HG02588 (cell line): ENCODE measurements around the gene PRRT2.
A peak's percentile ranks its signal among the peaks of the same experiment; 100 is the strongest.
"Not testable (repeated sequence)": the region's sequence is repeated elsewhere in the genome, so short reads cannot be mapped to it uniquely, and the experiment has no call there.

Experiments used
- ATAC-seq: cut with Tn5 transposase; IDR thresholded peaks from one replicate; pipeline ENCODE4 v1.9.1; 2021; ENCODE audit warnings: mild to moderate bottlenecking, moderate library complexity; ENCODE audit not compliant: unreplicated experiment

PRRT2 gene

DNA sequence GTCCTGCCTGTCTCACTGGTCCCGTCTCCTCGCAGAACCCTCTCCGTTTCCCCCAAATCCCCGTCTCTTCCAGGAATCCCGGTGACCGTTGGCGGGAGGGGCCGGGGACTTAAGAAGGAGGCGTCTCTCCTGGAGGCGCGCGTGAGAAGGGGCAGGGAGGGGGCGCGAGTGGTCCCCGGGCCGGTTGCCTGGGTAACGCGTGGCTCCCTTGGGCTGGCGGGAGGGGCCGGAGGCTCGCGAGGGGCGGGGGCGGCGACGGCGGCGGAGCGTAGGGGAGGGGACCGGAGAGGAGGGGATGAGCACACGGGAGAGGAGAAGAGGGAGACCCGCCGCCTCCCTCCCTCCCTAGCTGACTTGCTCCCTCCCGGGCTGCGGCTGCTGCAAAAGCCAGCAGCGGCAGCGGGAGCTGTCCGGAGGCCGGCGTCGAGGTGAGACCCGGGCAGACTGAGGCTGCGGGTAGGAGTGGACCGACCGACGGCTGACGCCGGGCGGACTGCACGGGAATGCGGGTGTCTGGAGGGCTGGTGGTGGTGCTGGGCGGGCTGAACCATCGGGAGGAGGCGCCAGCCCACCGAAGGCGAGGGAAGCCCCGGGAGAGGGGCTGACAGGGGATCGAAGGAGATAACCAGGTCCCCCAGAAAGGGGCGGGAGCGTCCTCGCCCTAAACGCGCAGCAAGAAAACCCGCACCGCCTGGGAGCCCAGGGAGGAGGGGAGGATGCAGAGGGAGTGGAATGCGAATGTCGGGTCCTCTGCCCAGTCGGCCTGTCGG, at the start of gene PRRT2:
Gene PRRT2, plus strand, starts transcription at position 298 of the 770 bp plus-strand sequence. CDS start 862 bp downstream, outside the sequence.
- no peak for ATAC-seq

DNA sequence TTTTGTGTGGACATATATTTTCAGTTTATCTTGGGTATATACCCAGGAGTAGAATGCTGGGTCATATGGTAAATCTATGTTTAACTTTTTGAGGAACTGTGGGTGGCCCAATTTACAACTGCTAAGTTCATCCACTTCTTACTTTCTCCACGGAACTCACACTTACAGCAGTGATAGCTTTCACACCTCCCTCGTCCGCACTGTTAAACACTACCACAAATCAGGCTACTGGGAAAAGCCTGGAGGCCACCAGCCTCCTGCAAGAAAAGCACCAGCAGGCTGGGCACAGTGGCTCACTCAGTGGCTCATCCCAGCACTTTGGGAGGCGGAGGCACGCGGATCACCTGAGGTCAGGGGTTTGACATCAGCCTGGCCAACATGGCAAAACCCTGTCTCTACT, 48.7 kb upstream of the PRRT2 start:
- no peak for ATAC-seq

DNA sequence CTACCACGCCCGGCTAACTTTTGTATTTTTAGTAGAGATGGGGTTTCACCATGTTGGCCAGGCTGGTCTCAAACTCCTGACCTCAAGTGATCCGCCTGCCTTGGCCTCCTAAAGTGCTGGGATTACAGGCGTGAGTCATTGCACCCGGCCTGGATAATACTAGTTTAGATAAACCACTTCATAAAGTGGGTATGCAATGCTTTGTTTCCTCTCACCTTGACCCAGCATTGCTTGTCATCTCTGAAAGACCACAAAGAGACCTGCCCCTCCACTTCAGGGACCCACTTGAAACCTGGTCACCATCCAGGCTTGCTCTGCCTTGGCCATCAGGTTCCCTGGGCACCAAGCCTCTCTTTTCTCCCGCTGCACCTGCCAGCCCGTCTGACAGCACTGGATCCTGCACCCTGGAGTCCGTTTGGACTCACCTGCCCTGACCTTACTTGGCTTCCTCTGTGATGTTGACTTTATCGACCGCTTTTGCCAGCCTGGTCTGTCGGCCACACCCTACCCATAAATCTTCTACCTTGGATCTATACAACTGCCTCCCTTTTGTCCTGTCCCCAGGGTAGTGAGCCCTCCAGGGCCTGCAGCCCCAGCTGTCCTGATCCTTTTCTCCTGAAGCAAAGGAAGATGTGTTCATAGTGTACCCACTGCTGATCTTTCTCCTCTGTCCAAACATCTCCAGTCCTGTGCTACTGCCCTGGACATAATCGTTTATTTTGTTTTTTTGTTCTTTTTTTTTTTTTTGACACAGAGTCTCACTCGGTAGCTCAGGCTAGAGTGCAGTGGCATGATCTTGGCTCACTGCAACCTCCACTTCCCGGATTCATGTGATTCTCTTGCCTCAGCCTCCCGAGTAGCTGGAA, 46.6 kb upstream of the PRRT2 start:
- no peak for ATAC-seq

DNA sequence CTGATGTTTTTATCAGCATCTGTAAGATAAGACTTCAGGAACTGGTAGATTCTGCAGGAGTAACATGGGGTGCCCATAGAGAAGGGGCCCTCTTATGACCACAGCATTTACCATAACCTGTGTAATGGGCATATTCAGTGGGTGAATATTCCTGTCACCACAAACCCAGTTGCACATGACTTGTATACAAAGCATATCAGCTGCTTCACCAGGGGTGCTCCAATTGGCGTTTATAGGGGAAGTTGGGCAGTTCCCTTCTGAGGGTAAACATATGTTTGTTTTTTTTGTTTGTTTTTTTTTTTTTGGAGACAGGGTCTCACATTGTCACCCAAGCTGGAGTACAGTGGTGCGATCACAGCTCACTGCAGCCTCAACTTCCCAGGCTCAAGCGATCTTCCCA, 45.4 kb upstream of the PRRT2 start:
- ATAC-seq, result no peak

DNA sequence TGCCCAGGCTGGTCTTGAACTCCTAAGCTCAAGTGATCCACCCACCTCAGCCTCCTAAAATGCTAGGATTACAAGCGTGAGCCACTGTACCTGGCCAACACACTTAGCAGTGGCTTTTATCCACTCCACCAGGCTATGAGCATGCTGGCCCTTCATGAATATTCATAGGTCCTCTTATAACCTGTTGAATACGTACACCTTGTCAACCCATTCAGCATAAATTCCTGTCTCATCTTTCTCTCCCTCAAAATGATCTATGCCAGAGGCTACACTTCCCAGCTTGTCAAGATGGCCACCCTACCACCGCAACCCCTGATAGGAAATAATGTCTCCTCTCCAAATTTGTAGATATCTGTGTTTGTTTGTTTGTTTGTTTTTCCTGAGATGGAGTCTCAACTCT, 44.9 kb upstream of the PRRT2 start:
- no peak for ATAC-seq

DNA sequence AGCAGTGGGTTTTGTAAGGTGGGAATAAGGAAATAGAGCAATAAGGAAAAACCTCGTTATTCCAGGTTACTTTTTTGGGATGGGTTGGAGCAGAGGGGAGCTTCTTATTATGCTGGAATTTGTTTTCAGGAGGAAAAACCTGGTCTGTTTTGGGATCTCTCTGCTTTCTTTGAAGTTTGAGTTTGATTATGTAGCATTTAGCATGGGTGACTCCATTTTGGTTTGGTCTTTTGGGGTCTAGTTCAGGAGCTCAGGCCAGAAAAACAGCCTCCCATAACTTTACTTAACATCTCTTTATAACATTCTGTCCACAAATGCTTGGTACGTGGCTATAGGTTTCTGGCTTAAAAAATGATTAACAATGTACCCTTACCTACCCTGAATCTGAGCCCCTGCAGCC, 42.5 kb upstream of the PRRT2 start:
- no peak for ATAC-seq

DNA sequence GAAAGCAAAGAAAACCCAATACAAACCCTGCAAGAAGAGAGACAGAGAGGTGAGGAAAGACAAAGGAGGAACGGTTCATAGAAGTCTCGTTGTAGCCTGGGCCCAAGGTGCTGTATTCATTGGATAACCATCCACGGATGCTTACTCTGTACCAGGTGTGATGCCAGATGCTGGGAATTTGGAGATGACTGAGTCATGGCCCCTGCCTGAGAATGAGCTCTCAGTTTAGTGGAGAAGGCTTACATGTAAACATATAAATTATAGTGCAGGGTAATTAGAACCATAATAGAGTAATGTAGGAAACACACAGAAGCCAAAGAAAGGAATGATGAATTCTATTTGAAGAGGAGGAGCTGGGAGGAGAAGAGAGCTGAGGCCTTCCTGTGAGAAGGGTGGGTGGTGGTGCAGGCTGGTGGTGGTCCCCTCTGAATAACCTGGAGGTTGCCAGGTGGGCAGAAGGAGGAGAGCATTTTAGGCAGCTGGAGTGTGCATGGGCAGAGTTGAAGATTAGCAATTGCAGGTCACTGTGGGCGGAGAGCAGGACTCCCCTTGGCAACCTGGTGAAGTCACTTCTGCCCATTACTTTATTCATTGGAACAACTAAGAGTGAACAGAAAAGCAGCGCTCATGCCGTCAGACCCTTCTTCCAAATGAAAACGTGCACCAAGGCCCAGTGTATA, 41.6 kb upstream of the PRRT2 start:
- ATAC-seq, result no peak

DNA sequence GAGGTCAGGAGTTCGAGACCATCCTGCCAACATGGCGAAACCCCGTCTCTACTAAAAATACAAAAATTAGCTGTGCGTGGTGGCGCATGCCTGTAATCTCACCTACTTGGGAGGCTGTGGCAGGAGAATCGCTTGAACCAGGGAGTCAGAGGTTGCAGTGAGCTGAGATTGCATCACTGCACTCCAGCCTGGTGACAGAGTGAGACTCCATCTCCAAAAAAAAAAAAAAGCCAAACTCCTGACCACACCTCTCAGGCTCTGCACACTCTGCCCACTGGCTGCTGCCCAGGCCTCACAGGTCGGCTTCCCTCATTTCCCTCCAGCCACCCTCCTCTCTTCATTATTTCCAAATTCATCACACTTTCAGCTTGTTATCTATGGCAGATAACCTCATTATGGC, 39.7 kb upstream of the PRRT2 start:
- ATAC-seq, result not testable (repeated sequence)

DNA sequence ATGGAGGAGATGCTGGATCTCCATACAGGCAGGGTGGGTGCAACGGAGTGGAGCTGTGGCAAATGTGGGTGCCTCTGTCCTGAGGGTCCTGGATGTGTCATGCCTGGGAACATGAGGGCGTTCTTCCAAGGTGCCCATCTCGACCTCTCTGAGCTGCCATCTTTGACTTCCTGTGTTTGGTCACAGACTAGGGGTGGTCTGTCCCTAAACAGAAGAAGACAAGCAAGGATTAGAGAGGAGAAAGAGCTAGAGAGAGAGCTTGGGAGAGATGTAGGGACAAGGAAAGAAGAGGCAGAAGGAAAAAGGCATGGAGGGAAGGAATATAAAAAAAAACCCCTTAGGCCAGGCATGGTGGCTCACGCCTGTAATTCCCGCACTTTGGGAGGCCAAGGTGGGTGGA, 37.3 kb upstream of the PRRT2 start:
- ATAC-seq, result no peak

DNA sequence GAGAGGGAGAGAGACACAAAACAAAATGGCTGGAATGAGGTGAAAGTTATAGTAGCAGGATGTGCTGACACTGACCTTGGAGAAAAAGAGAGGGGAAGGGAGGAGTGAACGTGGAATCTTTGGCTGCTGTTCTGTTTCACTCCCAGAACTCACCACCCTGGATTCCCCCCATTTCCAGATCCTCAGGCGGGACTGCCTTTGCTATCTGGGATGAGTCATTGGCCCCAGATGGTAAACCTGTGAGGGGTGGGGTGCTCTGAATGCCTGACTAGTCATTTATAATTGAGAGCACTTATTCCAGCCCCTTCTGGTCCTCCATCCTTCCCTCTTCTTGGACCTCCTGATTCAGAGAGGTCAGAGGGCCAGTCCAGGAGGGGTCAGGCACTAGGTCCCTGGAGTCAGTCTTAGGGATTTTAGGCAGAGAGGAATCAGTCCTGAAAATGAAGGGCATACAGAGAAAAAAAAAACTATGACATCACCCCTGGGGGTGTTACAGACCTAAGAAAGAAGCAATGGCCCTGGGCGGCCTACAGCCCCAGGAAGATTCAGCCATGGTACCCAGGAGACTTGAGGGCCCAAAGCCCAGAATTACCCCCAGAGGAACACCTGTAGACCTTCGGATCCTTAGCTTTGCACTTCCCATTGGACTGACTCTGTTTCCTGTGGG, 36.1 kb upstream of the PRRT2 start:
- ATAC-seq, result no peak

DNA sequence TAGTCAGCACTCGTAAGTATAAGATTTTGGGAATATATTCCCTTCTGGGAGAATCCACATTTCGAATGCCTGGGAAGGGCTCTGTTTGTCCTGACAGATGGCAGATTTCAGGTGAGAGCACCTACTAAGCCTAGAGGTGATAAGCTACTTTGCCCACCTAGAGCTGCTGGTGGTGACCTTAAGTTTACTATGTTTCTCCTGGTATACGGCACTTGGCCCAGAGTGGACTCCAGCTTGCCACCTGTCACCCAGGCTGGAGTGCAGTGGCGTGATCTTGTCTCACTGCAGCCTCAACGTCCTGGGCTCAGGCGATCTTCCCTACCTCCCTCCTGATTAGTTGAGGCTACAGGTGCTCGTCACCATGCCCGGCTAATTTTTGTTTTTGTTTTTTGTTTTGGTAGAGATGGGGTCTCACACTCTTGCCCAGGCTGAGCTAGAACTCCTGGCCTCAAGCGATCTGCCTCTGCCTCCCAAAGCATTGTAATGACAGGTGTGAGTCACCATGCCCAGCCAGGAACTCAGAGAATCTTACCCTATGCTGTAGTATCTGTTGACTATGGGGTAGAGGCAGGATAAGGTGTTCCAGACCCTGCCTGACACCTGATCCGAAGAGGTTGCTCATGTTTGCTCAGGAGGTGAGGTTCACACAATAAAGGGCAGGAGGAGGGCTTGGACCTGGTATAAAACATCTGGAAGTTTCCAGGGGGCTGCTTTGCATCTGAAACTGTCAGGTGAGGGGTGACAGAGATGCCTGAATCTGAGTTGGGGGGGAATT, 34.2 kb upstream of the PRRT2 start, which contains the start of gene ZG16:
Gene ZG16, plus strand, starts transcription at position 681 of the 775 bp plus-strand sequence. CDS start 1,011 bp downstream, outside the sequence.
- ATAC-seq, result no peak

DNA sequence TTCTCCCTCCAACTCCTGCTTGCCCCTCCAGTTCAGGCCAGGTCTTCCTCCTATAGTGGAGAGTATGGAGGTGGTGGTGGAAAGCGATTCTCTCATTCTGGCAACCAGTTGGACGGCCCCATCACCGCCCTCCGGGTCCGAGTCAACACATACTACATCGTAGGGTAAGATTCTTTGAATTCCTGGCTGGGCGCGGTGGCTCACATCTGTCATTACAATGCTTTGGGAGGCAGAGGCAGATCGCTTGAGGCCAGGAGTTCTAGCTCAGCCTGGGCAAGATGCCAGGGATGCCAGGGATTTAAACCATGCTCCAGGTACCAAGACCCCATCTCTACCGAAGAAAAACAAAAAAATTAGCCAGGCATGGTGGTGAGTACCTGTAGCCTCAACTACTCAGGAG, 32.5 kb upstream of the PRRT2 start:
- ATAC-seq, result no peak

DNA sequence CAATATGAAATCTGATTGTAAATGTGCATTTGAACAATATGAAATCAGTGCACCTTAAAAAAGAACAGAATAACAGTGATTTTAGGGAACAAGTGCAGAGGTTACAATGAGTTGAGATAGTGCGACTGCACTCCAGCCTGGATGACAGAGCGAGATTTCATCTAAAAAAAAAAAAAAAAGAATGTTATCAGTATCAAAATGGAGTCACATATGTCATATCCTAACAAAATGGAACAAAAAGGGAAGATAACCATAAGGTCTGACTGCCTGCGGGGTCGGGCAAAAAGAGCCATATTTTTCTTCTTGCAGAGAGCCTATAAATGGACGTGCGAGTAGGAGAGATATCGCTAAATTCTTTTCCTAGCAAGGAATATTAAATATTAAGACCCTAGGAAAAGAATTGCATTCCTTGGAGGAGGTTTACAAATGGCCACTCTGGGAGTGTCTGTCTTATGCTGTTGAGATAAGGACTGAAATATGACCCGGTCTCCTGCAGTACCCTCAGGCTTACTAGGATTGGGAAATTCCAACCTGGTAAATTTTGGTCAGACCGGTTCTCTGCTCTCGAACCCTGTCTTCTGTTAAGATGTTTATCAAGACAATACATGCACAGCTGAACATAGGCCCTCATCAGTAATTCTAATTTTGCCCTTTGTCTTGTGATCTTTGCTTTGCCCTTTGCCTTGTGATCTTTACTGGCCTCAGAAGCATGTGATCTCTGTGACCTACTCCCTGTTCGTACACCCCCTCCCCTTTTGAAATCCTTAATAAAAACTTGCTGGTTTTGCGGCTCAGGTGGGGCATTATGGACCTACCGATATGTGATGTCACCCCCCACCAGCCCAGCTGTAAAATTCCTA, 28.7 kb upstream of the PRRT2 start:
- ATAC-seq, result not testable (repeated sequence)

DNA sequence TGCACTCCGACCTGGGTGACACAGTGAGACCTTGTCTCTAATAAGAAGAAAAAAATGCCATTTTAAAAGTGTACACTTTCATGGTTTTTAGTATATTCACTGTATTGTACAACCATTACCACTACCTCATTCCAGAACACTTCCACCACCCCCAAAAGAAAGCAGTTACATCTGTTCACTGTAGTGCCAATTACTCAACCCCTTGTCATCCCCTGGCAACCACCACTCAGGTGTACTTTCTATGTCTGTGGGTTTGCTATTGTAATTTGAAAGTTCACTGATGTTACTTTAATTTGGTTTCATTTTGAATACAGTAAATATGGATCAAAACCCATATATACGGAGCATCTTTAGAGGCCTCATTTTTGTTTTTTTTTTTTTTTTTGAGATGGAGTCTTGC, 27.8 kb upstream of the PRRT2 start:
- no peak for ATAC-seq

DNA sequence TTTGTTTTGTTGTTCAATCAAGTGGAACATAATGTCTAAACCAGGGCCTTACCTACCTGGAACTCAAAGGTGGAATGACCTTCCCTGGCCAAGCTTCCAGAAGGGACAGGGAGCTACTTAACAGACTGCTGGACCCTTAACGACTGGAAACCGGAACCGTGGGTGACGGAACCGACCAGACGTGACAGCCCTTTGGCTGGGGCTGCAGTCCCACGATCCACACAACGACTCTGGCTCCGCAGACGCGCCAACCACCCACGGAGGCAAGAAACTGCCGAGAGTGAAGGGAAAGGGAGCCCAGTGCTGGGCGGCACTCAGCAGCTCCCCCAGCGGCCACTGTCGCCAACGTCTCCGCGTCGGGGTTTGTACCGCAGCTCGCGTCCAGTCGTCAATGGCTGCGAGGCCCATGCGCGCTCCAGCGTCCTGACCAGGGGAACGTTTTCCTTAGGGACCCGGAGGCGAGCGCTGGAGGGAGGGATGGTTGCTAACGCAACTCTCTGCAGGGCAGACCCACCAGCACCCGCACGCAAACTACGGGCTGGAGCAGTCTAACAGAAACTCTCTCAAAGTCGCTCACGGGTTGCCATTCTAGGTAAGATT, 27.0 kb upstream of the PRRT2 start:
- no peak for ATAC-seq

DNA sequence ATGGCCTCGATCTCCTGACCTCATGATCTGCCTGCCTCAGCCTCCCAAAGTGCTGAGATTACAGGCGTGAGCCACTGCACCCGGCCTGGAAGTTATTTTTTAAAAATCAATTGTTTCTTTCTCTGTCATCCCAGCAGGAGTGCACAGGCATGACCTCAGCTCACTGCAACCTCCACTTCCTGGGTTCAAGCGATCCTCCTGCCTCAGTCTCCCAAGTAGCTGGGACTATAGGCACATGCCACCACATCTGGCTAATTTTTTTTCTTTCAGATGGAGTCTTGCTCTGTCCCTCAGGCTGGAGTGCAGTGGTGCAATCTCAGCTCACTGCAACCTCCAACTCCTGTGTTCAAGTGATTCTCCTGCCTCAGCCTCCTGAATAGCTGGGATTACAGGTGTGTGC, 24.8 kb upstream of the PRRT2 start:
- ATAC-seq, result not testable (repeated sequence)

DNA sequence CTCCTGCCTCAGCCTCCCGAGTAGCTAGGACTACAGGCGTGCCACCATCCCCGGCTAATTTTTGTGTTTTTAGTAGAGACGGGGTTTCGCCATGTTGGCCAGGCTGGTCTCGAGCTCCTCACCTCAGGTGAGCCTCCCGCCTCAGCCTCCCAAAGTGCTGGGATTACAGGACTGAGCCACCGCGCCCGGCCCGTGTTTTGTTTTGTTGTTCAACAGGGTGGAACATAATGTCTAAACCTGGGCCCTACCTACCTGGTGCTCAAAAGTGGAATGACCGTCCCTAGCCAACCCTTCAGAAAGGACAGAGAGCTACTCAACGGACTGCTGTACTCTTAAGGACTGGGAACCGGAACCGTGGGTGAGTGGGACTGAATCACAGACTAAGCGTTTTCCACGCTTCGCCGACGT, 22.2 kb upstream of the PRRT2 start:
- ATAC-seq, result no peak

DNA sequence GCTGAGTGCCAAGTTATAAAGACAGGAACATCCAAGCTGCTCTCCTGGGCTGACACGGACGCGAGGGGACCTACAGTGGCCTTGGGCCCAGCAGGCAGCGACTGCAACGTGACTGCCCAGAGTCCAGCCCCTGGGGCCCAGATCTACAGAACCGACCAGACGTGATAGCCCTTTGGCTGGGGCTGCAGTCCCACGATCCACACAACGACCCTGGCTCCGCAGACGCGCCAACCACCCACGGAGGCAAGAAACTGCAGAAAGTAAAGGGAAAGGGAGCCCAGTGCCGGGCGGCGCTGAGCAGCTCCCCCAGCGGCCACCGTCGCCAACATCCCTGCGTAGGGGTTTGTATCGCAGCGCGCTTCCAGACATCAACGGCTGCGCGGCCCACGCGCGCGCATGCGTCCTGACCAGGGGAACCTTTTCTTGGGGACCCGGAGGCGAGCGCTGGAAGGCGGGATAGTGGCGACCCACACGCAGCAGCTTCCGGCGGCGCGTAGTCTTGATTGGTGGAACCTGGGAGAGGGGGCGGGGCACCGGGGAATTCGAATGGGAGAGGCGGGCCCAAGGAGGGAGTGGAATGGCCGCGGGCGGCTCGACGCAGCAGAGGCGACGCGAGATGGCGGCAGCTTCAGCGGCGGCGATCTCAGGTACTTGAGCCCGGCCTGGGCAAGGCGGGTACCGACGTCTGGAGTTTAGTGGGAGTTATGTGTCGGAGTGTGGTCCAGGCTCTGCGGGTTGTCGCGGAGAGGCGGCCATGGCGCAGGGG, 21.6 kb upstream of the PRRT2 start, which contains the start of gene KIF22:
Gene KIF22, plus strand, starts transcription at position 569 of the 766 bp plus-strand sequence. Its CDS starts 9 bp downstream, at position 578.
- ATAC-seq, result peak; percentile 92
